B cell (primary cell): ENCODE results near the gene ARHGAP18. TPM values are rescaled to one million over a fixed set of nuclear protein-coding genes. Genes with fewer than 3 reads are reported as not detected.

Experiments
- ATAC-seq: fragments of 200-7000 bp; cut with Tn5 transposase; one replicate; pipeline ENCODE4 v1.10.0; 2021; ENCODE audit warnings: low read depth, mild to moderate bottlenecking, moderate number of reproducible peaks, moderate library complexity
- CTCF ChIA-PET: fragments of 350-600 bp; sonication (Branson Sonifier 250); formaldehyde crosslinking; loops from one replicate; lab custom pipeline; 2021; ENCODE audit warnings: antibody characterized with exemption, inconsistent platforms; lab: Charles Lee
- POLR2A ChIA-PET: fragments of 350-600 bp; sonication (Branson Sonifier 250); formaldehyde crosslinking; loops from one replicate; lab custom pipeline; 2021; ENCODE audit warnings: antibody characterized with exemption; lab: Charles Lee
- DNase-seq: peaks from one replicate; pipeline ENCODE4 v3.0.0; 2013
- H2AFZ ChIP-seq: 2 replicates; pipeline ENCODE4 v1.6.1; 2012; ENCODE audit warnings: mild to moderate bottlenecking, low read depth, low read length; ENCODE audit not compliant: insufficient read depth, poor library complexity, severe bottlenecking
- H3K27ac ChIP-seq, 2 donors: 1 replicate in 1 of 2; 2 replicates in 1 of 2; pipeline ENCODE4 v1.5.1; 2012 to 2013; ENCODE audit warnings: low read length in 2 of 2, mild to moderate bottlenecking in 2 of 2, moderate library complexity in 1 of 2
- H3K27me3 ChIP-seq, 4 experiments: fragments of 200-600 bp in 1 of 4; sonication (generic) in 1 of 4; replicated peaks in 1 of 4; 1 replicate in 2 of 4; 2 replicates in 2 of 4; pipeline versions ENCODE4 v1.6.1 to v1.7.0; 2013 to 2016; ENCODE audit warnings: low read length in 3 of 4, mild to moderate bottlenecking in 2 of 4, mixed read lengths in 1 of 4, moderate library complexity in 1 of 4; ENCODE audit not compliant: insufficient read depth in 4 of 4, control insufficient read depth in 3 of 4; ENCODE audit errors: control extremely low read depth in 1 of 4
- H3K36me3 ChIP-seq, 2 experiments: replicated peaks in 1 of 2; 1 replicate in 1 of 2; 2 replicates in 1 of 2; pipeline versions ENCODE4 v1.6.1 to v1.7.1; 2013; ENCODE audit warnings: low read length in 1 of 2; ENCODE audit not compliant: insufficient read depth in 2 of 2, control insufficient read depth in 1 of 2; ENCODE audit errors: control extremely low read depth in 1 of 2, extremely low read depth in 1 of 2
- H3K4me1 ChIP-seq, 2 donors: fragments of 200-600 bp in 1 of 2; sonication (generic) in 1 of 2; 1 replicate in 1 of 2; 2 replicates in 1 of 2; pipeline versions ENCODE4 v1.5.1 to v1.6.1; 2013 to 2017; ENCODE audit warnings: low read length in 2 of 2; ENCODE audit not compliant: control insufficient read depth in 2 of 2, insufficient read depth in 2 of 2
- H3K4me2 ChIP-seq: replicated peaks from 2 replicates; pipeline ENCODE3; 2012; ENCODE audit warnings: mild to moderate bottlenecking, low read depth, low read length; ENCODE audit not compliant: poor library complexity, severe bottlenecking
- H3K4me3 ChIP-seq, 5 experiments: fragments of 200-600 bp in 1 of 5; sonication (generic) in 1 of 5; 1 replicate in 3 of 5; 2 replicates in 2 of 5; pipeline versions ENCODE4 v1.5.1 to v1.7.0; 2011 to 2016; ENCODE audit warnings: low read length in 4 of 5, mild to moderate bottlenecking in 4 of 5, low read depth in 2 of 5, control low read depth in 1 of 5, moderate library complexity in 1 of 5; ENCODE audit not compliant: insufficient read depth in 1 of 5; ENCODE audit errors: control extremely low read depth in 1 of 5, extremely low read depth in 1 of 5
- H3K79me2 ChIP-seq: fragments of 200-600 bp; sonication (generic); one replicate; pipeline ENCODE4 v1.6.0; 2016; ENCODE audit warnings: low read length; ENCODE audit not compliant: control insufficient read depth, insufficient read depth
- H3K9ac ChIP-seq: fragments of 200-600 bp; sonication (generic); 2 replicates; pipeline ENCODE4 v1.6.1; 2017; ENCODE audit warnings: mild to moderate bottlenecking, low read length, moderate library complexity
- H3K9me3 ChIP-seq, 3 donors: one replicate each; pipeline versions ENCODE4 v1.6.1 to v1.7.1; 2013; ENCODE audit warnings: low read length in 2 of 3; ENCODE audit not compliant: control insufficient read depth in 2 of 3, insufficient read depth in 1 of 3; ENCODE audit errors: control extremely low read depth in 1 of 3
- H4K20me1 ChIP-seq: 2 replicates; pipeline ENCODE4 v1.6.0; 2012; ENCODE audit warnings: mild to moderate bottlenecking, low read length; ENCODE audit not compliant: insufficient read depth, control insufficient read depth, poor library complexity, severe bottlenecking
- H3K27ac Mint-ChIP-seq: one replicate; pipeline ENCODE4 v1.8.0; 2021; ENCODE audit warnings: mixed read lengths
- H3K27me3 Mint-ChIP-seq: one replicate; pipeline ENCODE4 v1.8.0; 2021; ENCODE audit warnings: mixed read lengths
- H3K4me1 Mint-ChIP-seq: one replicate; pipeline ENCODE4 v1.8.0; 2021; ENCODE audit warnings: mixed read lengths
- H3K4me3 Mint-ChIP-seq: one replicate; pipeline ENCODE4 v1.8.0; 2021; ENCODE audit warnings: mixed read lengths
- H3K9me3 Mint-ChIP-seq: one replicate; pipeline ENCODE4 v1.8.0; 2022; ENCODE audit warnings: mixed read lengths; ENCODE audit not compliant: insufficient read depth
- EZH2 ChIP-seq: IDR thresholded peaks from 2 replicates; pipeline ENCODE4 v1.6.1; 2012; ENCODE audit warnings: borderline replicate concordance, low read depth, mild to moderate bottlenecking, moderate library complexity, low read length; ENCODE audit not compliant: insufficient read depth, poor library complexity, severe bottlenecking
- WGBS: methylation state at CpG from one replicate; pipeline ENCODE4 v1.1.5; 2013; ENCODE audit warnings: missing lambda C conversion rate; ENCODE audit not compliant: insufficient coverage; 5-methylcytosine and 5-hydroxymethylcytosine counted together
- intact Hi-C: fragments of 100-400 bp; cut with micrococcal nuclease; formaldehyde crosslinking; loops from one replicate; pipeline ENCODE4 v1.10.0; 2022
- polyA plus RNA-seq: library from polyadenylated mRNA; depleted of rRNA; stranded (reverse); fragments of >200 nt; gene quantifications from 2 replicates; pipeline ENCODE4 v1.2.3, GENCODE V29; 2012
- total RNA-seq, 2 donors: library from RNA; stranded (reverse); fragments of 120-200 nt in 1 of 2; gene quantifications; 1 replicate in 1 of 2; 2 replicates in 1 of 2; pipeline versions ENCODE4 v1.2.3 to v1.2.4, GENCODE V29; 2013 to 2022
- TF ChIP-seq, protein P1 (sequence below): fragments of 200-600 bp; IDR thresholded peaks from one replicate; pipeline ENCODE4 v1.8.0; 2022; ENCODE audit warnings: antibody characterized with exemption, mild to moderate bottlenecking

The ARHGAP18 gene
- total and polyA plus RNA-seq, 2 donors (not counting 1 experiment from before 2014, with no cell fraction given), result 0.95 to 3.9 TPM

DNA sequence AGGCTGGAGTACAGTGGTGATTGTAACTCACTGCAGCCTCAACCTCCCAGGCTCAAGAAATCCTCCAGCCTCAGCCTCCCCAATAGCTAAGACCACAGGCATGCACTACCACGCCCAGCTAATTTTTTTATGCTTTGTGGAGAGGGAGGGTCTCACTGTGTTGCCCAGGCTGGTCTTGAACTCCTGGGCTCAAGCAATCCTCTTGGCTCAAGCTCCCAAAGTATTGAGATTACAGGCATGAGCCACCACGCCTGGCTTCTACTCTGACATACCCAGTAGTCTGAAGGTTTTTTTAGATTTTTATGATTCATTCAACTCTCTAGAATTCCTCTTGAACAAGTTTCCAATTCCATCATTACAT, 1.3 kb upstream of the ARHGAP18 start:
- Histone ChIP-seq H2AFZ (peak overlapping the region; percentile 94), H3K36me3 (no peaks in the 10 kb centered on the region), H3K4me1 (peaks cover 18 to 19% of the 10 kb centered on the region in 2 donors), H3K27me3 (no peaks in the 10 kb centered on the region), H3K27ac (no peak overlapping the region), H3K9me3 (no peaks in the 10 kb centered on the region), H3K4me2 (no peak overlapping the region), H4K20me1 (no peaks in the 10 kb centered on the region), H3K79me2 (peaks cover 32% of the 10 kb centered on the region), H3K4me3 (no peak overlapping the region), H3K9ac (no peak overlapping the region)
- Mint-ChIP-seq H3K9me3 (no peaks in the 10 kb centered on the region), H3K4me1 (peaks cover 35% of the 10 kb centered on the region), H3K27me3 (no peaks in the 10 kb centered on the region), H3K27ac (no peak overlapping the region), H3K4me3 (peak overlapping the region; percentile 100)
- CTCF ChIA-PET, result interaction anchor here (0.6 to 6.8 kb wide), 4 partner anchors 18 to 212 kb away, joined by 3 to 48 read pairs (median 4); no protein-coding TSS in a partner anchor
- intact Hi-C loops, result loop anchor here (2.0 to 5.0 kb wide), 2 partner anchors 38 to 39 kb away; no protein-coding TSS in a partner anchor
- WGBS, result no CpG with 5 or more reads among the region's 2 CpGs
- POLR2A ChIA-PET, result no interaction called here
- ATAC-seq (no peak), DNase-seq (no peak)
- TF ChIP-seq, protein P1, sequence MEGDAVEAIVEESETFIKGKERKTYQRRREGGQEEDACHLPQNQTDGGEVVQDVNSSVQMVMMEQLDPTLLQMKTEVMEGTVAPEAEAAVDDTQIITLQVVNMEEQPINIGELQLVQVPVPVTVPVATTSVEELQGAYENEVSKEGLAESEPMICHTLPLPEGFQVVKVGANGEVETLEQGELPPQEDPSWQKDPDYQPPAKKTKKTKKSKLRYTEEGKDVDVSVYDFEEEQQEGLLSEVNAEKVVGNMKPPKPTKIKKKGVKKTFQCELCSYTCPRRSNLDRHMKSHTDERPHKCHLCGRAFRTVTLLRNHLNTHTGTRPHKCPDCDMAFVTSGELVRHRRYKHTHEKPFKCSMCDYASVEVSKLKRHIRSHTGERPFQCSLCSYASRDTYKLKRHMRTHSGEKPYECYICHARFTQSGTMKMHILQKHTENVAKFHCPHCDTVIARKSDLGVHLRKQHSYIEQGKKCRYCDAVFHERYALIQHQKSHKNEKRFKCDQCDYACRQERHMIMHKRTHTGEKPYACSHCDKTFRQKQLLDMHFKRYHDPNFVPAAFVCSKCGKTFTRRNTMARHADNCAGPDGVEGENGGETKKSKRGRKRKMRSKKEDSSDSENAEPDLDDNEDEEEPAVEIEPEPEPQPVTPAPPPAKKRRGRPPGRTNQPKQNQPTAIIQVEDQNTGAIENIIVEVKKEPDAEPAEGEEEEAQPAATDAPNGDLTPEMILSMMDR, result no peak
- no peak for TF ChIP-seq EZH2

DNA sequence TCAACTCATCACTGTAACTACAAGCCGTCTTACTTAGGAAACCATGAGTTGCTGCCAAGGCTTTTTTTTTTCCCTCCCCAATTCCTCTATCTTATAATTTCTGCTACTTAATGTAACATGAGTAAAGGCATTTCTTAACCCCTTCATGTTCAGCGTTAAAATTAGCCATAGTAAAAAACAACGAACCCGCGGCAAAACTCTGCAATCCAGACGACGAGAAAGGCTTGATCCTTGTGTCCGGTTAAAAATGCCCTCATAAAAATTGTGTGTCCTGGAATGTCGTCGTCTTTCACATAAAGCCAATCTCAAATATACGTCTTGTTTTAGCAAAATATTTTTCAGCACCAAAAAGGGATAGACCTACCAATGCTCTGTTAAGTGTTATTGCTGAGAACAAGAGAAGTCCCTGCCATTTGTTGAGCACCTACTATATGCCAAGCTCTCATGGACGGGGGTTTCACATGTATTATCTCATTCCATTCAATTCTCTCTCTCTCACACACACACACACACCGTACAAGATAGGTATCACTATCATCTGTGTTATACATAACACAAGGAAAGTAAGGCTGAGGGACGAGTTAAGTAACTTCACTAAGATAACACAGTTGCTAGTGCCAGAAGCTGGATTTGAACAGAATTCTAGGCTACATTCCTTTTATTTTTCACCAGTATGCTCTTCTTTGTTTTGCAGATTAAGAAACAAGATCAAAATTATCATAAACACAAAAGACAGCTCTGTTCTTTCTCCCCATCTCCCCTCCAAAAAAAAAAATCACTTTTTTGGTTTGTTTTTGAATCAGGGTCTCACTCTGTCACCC, 683 bp upstream of the ARHGAP18 start:
- peak overlapping the region; percentile 94 for H2AFZ ChIP-seq

More for the DNA sequence above, 683 bp upstream of the ARHGAP18 start:
- H3K9me3 Mint-ChIP-seq, result no peaks in the 10 kb centered on the region
- H3K36me3 ChIP-seq, result no peaks in the 10 kb centered on the region
- peak overlapping the region; percentile 67 for H3K4me2 ChIP-seq
- peak overlapping the region; percentile 90 for H3K27ac Mint-ChIP-seq
- H3K79me2 ChIP-seq, result peaks cover 35% of the 10 kb centered on the region
- no peaks in the 10 kb centered on the region for H3K27me3 ChIP-seq
- H3K4me1 ChIP-seq, result peaks cover 18 to 19% of the 10 kb centered on the region in 2 donors
- H3K4me3 ChIP-seq, result peak overlapping the region; percentile 63 to 95 (median 73)
- H3K9me3 ChIP-seq, result no peaks in the 10 kb centered on the region
- peak overlapping the region; percentile 100 for H3K4me3 Mint-ChIP-seq
- H4K20me1 ChIP-seq, result no peaks in the 10 kb centered on the region
- peaks cover 35% of the 10 kb centered on the region for H3K4me1 Mint-ChIP-seq
- ATAC-seq, result no peak
- H3K27me3 Mint-ChIP-seq, result no peaks in the 10 kb centered on the region
- intact Hi-C loops, result loop anchor here (2.0 to 5.0 kb wide), 2 partner anchors 38 kb away; no protein-coding TSS in a partner anchor
- DNase-seq, result no peak
- 79% methylated on average over 8 of the region's 14 CpGs for WGBS
- no peak for TF ChIP-seq EZH2
- TF ChIP-seq, protein P1, result no peak
- no peak overlapping the region for H3K27ac ChIP-seq
- H3K9ac ChIP-seq, result peak overlapping the region; percentile 79
- ChIA-PET POLR2A (interaction anchor here (1.5 kb wide), 1 partner anchor 26 kb away, joined by 3 read pairs; no protein-coding TSS in a partner anchor), CTCF (interaction anchor here (0.6 to 6.8 kb wide), 8 partner anchors 9 to 211 kb away, joined by 3 to 48 read pairs (median 4); no protein-coding TSS in a partner anchor)
